NCI-H1930 (cell line): Measurements from ENCODE around the gene EPN2.

Source experiments
- DNase-seq, 2 experiments: peaks; one replicate each; lab custom pipeline; 2025; lab: John Stamatoyannopoulos, UW

The EPN2 gene

GRCh38 chr17:19239544-19239943, 2.4 kb downstream of the EPN2 start:
- no peak for DNase-seq

- DNase-seq, result no peak
Observed at GRCh38 chr17:19242323-19242722, 5.2 kb downstream of the EPN2 start.

- no peak for DNase-seq
Observed at GRCh38 chr17:19242926-19243325, 5.8 kb downstream of the EPN2 start.

GRCh38 chr17:19243838-19244237, 6.7 kb downstream of the EPN2 start:
- DNase-seq, result no peak

- DNase-seq, result no peak
Observed at GRCh38 chr17:19244357-19244756, 7.2 kb downstream of the EPN2 start.

GRCh38 chr17:19244781-19245180, 7.6 kb downstream of the EPN2 start:
- no peak for DNase-seq

GRCh38 chr17:19247473-19247872, 10.3 kb downstream of the EPN2 start:
- DNase-seq, result no peak

GRCh38 chr17:19248151-19248927, 11.2 kb downstream of the EPN2 start:
- no peak for DNase-seq

- no peak for DNase-seq
Observed at GRCh38 chr17:19248928-19249574, 11.9 kb downstream of the EPN2 start.

- no peak for DNase-seq
Observed at GRCh38 chr17:19249681-19250080, 12.5 kb downstream of the EPN2 start.

GRCh38 chr17:19250421-19251173, 13.4 kb downstream of the EPN2 start:
- no peak for DNase-seq

GRCh38 chr17:19253112-19253511, 15.9 kb downstream of the EPN2 start:
- no peak for DNase-seq

GRCh38 chr17:19254651-19255050, 17.5 kb downstream of the EPN2 start:
- DNase-seq, result no peak

GRCh38 chr17:19255279-19255678, 18.1 kb downstream of the EPN2 start:
- DNase-seq, result no peak

GRCh38 chr17:19258371-19258770, 21.2 kb downstream of the EPN2 start:
- no peak for DNase-seq

GRCh38 chr17:19260958-19261357, 23.8 kb downstream of the EPN2 start:
- no peak for DNase-seq

- DNase-seq, result no peak
Observed at GRCh38 chr17:19261426-19261825, 24.3 kb downstream of the EPN2 start.

GRCh38 chr17:19262650-19263631, 25.8 kb downstream of the EPN2 start:
- no peak for DNase-seq

- DNase-seq, result no peak
Observed at GRCh38 chr17:19263641-19264051, 26.5 kb downstream of the EPN2 start.

GRCh38 chr17:19264268-19264667, 27.1 kb downstream of the EPN2 start:
- no peak for DNase-seq

GRCh38 chr17:19264681-19265080, 27.5 kb downstream of the EPN2 start:
- DNase-seq, result no peak

GRCh38 chr17:19265755-19266154, 28.6 kb downstream of the EPN2 start:
- no peak for DNase-seq
